LoVo (cell line): Measurements from ENCODE around the gene FAM222B.
"Not testable (repeated sequence)": the region's sequence is repeated elsewhere in the genome, so short reads cannot be mapped to it uniquely, and the experiment has no call there.

Source experiments
- DNase-seq: peaks from one replicate; pipeline ENCODE4 v3.0.0-alpha.2; 2016; ENCODE audit warnings: low spot score

The FAM222B gene

DNA sequence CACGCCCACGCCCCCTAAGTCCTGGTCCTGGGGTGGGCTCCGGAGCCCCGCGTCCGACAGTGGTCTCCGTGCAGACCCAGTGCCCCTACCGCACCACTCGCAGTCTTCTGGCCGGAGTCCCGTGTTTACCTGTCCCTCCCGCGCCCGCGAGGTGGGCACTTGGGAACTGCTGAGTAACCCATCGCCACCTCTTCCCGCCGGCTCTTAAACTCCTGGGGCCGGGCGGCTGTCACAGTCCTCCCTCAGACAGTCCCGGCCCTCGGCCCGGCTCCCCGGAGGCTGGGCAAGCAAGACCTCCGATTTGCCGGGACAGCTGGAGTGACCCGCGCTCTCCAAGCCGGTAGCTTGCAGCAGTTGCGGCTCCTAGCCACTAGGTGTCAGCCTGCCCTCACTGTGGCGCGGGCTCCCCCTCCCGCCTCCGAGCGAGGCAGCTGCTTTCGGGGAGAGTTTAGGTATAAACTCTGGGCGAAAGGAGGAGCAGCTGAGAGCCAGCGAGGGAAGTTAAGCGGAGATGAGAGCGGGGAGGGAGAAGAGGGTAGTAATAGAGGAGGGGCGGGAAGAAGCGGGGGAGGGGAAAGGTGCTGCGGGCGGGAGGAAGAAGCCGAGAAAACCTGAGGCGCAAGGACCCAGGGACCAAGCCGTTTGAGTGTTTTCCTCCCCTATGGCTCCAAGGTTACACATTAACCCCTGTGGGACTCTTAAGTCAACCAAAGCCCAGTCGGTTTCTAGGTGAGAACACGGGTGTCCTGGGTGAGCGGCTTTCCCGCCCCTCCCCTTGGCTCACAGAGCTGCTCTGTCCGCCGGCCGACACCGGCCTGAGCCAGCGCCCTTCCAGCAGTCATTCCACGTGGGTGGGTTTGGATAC, 115.7 kb downstream of the FAM222B start:
- DNase-seq = peak; percentile 94

DNA sequence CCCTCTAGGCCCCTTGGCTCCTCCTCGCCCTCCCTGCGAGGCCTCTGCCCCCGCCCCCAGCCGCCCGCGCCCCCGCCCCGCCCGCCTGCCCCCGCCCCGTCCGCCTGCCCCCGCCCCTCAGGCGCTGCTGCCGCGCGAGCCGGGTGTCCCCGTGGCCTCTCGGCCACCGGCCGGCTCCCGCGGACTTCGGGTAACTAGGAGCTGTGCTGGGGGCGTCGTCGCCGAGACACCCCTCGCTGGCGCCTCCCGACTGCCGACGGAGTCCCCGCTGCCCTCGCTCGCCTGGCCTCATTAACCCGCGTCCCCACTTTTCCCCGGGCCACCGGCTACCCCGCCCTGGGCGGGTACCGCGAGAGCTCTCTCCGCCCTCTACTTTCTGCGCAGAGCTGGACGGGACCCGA, 116.4 kb downstream of the FAM222B start, which contains the start of gene TLCD1:
TLCD1 (minus strand) TSS at position 8 of the 401 bp plus-strand sequence. CDS start 136 bp downstream, outside the sequence.
- DNase-seq = peak; percentile 77

DNA sequence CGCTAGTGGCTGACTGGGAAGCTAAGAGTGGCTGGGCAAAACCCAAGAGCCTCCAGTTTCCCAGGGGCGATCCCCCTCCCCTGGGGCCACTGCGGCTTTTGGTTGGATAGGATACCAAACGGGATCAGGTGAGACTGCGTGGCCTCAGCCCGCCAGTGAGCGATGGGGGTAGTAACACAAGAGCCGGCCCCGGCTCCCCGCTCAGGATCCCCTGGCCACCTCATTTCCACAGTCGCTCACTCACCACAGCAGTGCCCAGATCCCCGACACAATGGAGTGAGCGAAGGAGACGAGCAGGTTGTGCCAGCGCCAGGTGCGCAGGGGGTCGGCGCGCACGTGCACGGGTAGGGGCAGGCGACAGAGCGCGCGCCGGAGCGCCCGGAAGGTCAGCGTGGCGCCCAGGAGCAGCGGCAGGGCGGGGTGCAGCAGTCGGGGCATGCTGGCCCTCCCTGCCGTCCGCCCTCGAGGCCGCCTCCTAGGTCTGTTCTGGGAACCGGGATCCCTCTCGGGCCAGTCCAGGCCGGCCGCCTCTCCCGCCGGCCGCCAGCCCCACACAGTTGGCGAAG, 116.8 kb downstream of the FAM222B start:
- peak; percentile 79 for DNase-seq

DNA sequence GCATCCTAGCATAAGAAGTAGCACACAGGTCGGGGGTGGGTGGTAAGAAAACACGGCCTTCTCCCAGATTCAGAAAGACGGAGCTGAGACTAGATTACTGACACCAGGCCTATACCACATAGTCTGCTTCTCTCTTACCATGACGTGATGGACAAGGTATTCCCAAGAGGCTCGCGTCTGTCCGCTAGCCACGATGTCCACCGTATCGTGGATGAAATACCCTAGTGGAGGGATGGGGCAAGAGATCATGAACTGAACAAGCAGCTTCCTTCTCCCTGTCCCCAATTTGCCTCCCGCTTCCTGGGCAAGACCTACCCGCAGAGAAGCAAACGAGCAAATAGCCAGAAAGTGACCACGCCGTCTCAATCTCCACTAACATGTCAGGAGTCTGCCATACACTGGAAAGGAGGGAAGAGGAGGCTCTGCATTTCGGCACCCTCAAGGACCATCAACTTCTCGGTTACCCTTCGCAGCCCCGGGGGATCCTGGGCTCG, 117.4 kb downstream of the FAM222B start:
- peak; percentile 57 for DNase-seq

DNA sequence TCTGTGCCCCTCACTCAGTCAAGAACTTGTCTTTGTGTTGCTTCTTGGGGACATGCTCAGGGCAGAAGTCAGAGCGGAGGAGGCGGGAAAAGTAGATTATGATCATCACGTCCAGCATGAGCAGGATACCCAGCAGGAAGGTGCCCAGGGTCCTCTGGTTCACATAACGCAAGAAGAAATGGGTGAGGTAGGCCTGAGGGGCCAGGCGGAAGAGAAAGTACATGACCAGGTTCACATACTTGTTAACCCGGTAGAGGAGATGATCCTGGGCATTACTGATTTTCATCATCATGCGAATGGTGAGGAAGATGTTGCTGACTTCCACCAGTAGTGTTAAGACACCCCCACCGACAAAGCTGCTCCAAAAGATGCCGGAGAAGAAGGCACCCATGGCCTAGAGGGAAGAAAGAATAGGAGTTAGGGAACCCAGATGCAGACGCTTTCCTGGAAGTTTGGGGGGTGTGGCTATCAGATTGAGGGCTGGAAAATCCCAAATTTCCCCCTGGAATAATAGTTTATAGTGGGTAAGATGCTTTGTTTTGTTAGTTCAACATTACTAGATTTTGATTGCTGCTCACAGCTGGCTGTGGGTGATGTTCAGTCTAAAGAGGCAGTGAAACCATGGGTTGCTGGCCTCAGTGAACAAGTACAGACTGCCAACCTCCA, 118.0 kb downstream of the FAM222B start:
- no peak for DNase-seq

DNA sequence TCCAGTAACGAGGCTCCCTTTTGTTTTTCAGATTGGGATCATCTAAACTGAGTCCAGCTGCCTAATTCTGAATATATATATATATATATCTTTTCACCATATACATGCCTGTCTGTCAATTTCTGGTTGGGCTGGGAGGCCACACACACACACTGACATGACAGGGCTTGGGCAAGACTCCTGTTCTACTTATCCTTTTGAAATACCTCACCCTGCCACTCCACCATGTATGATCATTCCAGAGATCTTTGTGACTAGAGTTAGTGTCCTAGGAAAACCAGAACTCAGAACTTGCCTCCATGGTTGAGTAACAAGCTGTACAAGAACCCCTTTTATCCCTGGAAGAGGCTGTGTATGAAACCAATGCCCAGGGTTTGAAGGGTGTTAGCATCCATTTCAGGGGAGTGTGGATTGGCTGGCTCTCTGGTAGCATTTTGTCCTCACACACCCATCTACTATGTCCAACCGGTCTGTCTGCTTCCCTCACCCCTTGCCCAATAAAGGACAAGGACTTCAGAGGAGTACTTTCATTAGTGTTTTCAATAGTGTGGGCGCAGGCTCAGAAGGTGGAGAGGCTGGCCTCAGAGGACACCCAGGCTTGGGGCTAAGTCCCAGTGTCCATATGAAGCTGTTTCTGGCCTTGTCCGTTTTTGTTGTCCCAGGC, 118.6 kb downstream of the FAM222B start:
- not testable (repeated sequence) for DNase-seq

DNA sequence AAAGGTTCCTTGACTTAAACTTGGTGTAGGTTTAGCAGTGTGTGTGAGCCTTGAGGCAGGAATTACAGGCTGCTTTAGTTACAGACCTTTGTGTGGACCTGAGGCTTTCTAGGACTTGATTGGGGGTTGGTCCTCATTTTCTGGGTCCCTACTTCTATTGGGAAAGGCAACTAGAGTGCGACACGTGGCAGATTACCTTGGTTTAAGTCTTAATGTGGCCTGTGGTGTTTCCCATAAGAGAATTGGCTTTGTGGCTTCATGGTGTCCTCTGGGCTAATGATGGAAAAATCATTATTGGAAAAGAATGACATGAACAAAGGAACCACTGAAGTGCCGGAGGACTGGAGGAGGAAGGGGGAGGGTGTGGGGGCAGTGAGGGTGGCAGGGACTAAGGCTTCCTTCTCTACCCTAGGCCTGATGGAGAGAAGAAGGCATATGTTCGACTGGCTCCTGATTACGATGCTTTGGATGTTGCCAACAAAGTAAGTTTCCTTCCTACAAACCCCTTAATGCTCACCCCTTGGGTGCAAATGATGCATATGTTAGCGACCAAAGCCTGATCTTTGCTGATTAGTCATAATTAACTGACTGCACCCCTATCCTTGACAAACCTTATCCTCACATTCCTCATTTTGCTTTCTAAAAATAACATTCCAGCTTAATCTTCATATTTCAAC, 119.3 kb downstream of the FAM222B start:
- no peak for DNase-seq

DNA sequence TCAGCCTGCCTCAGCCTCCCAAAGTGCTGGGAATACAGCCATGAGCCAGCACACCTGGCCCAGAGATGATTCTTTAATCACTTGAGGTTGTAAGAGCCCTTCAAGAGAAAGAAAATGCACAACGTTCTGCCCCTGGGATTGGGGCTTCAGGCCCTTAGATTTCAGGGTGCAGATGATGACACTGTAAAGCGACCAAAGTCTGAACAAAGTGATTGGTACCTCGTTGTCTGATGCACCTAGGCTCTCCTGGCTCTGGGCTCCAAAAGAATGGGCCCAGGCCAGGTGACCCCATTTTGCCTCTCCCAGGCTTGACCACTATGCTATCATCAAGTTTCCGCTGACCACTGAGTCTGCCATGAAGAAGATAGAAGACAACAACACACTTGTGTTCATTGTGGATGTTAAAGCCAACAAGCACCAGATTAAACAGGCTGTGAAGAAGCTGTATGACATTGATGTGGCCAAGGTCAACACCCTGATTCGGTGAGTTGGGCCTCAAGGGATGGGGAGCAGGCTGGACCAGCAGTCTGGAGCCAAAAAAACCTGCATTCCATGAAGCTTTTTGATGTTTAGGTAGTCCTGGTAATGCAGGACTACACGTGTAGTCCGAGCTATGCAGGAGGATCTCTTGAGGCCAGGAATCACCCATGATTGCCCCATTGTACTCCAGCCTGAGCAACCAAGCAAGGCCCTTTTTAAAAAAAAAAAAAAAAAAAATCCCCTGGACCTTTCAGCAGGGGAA, 120.0 kb downstream of the FAM222B start:
- no peak for DNase-seq

DNA sequence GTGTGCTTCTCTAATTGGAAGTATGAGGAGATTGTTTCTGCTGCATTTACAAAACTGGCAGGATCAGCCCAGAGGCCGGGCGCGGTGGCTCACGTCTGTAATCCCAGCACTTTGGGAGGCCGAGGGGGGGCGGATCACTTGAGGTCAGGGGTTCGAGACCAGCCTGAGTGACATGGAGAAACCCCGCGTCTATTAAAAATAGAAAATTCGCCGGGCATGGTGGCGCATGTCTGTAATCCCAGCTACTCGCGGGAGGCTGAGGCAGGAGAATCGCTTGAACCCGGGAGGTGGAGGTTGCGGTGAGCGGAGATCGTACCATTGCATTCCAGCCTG, 121.6 kb downstream of the FAM222B start:
- DNase-seq = not testable (repeated sequence)

DNA sequence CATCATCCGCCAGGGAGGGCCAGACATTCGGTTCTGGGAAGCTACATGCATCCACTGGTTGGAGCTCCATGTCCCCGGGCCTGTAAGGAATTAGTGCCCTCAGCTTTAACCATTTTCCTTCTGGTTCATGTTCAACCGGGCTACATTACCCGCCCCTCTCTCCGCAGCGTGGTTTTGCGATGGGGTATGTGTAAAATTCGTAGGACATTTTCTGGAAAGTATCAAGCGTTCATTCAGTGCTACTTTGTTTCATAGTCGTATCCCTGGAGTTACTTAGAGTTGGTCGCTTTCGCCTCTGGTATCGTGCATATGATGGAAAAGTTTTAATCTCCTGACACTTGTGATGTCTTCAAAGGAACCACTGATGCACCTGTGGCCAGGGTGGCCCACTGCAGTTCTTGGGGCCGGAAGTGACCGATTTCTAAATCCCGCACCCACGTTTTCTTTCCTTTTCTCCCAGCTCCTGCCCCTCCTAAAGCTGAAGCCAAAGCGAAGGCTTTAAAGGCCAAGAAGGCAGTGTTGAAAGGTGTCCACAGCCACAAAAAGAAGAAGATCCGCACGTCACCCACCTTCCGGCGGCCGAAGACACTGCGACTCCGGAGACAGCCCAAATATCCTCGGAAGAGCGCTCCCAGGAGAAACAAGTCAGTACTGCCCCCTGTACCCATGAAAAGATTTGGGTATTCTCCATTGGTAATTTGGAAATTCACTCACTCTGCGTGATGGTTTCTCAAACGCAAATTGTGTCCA, 122.2 kb downstream of the FAM222B start:
- DNase-seq = no peak

DNA sequence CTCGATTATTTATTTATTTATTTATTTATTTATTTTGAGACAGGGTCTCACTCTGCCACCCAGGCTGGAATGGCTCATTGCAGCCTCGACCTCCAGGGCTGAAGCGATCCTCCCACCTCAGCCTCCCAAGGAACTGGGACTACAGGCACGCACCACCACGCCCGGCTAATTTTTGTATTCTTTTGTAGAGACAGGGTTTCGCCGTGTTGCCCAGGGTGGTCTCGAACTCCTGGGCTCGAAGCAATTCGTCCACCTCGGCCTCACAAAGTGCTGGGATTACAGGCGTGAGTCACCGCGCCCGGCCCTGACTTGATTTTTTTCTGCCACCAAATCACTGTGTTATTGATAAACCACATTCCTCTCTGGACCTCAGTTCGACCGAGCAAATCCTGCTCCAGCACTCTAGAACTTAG, 123.6 kb downstream of the FAM222B start:
- no peak for DNase-seq

DNA sequence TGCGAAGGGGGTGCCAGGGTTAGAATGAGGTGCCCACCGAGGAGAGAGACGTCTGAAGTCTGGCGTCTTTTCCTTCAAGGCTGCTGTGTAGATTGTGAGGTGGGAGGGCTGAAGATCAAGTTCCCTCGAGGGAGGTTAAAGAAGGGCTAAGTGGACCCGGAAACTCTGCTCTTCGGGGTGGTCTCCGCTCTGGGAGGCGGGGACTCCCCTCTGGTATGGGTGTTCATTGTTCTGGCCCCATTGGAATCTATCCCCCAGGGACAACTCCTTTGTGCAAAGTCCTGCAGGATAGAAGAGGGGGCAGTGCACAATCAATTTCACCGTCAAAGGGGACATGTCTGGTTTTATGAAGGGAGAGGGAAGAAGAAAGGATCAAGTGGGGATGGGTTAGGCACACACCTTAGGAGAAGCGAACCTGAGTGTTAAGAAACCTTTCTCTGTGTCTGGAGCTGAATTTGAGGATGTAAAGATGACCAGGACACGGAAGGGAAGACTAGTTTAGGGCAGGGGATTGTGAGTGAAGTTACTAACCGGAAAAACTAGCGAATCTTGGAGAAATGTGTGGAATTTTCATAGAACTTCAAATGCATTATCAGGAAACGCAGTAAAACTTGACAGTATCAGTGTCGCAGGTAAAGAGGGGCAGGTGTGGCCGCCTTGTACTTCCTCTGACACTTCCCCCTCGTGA, 124.1 kb downstream of the FAM222B start:
- no peak for DNase-seq

DNA sequence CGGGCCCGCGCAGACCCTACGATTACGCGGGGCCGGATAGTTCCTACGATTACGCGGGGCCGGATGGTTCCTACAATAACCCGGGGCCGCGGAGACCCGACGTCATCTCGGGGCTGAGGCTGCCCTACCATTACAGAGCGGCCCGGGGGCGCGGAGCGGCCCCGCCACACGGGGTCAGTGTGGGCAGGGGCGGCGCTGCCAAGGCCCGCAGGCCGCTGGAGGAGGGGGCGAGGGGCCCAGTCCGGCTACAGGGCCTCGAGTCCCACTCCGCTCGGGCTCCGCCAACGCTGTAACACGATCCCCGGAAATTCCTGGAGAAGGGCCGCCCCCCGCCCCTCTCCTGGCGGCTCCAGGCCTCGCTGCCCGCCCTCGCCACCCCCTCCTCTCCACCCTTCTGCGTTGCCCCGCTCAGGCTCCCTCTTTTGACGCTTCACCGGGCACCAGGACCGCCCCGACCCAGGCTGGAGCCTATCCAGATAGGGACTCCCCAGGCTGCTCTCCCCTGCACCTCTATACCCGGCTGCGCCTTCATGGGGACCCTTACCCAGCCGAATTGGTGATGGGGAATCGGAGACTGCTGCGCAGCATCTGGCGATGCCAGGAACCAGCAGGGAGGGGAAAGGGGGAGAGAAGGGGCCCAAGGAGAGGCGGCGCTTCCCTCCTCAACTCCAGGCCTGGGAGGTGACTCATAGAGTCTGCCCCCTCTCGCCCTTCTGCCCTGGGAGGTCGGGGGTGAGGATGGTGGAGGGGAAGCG, 124.8 kb downstream of the FAM222B start, which contains the start of gene RAB34:
RAB34 (minus strand) TSS at position 291 of the 755 bp plus-strand sequence. CDS start 602 bp downstream, outside the sequence.
- DNase-seq = no peak

DNA sequence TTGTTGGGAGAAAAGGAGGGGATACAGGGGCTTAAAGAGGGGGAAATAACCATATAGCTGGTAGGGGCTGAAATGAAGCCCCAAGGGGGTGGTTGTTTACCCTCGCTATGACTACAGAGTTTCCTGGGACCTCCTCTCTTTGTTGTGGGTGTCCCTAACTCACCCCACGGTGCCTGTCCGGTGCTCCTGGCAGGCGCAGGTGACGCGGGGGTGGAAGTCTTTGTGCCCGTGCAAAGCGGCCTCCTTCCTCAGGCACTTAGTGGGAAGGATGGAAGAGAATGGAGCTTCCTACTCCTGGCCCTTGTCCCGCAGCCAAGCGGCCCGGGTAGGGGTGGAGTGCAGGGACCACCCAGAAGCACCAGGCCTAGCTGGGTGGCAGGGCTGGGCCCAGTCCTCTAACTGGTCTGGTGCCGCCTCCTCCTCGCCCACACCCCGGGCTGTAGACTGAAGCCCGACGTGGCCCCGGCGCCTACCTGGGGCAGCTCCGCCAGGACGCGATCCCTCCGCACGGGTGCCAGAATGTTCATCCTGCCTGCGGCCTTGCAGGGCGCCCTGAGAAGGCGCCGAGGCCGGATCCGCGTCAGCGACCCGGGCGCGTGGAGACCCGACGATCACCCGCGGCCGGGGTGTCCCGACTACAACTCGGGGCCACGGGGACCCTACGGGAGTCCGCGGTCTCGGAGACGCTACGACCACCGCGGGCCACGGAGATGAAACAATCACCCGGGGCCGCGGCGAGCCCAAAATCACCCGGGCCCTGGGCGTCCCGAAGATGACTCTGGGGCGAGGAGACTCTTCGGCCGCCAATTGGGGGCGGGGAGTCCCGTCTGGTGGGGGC, 125.6 kb downstream of the FAM222B start:
- DNase-seq = no peak

DNA sequence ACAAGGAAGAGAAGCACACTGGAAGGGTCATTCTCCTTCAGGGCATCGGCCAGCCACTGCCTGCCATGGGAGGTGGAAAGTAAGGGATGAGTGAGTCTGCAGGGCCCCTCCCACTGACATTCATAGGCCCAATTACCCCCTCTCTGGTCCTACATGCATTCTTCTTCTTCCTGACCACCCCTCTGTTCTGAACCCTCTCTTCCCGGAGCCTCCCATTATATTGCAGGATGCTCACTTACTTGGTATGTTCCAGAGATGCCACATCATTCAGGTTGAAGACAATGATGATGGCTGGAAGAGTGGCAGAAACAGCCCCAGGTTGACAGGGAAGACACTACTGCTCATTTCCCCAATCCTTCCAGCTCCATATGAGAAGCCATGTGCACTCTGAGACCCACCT, 127.4 kb downstream of the FAM222B start:
- DNase-seq = no peak

DNA sequence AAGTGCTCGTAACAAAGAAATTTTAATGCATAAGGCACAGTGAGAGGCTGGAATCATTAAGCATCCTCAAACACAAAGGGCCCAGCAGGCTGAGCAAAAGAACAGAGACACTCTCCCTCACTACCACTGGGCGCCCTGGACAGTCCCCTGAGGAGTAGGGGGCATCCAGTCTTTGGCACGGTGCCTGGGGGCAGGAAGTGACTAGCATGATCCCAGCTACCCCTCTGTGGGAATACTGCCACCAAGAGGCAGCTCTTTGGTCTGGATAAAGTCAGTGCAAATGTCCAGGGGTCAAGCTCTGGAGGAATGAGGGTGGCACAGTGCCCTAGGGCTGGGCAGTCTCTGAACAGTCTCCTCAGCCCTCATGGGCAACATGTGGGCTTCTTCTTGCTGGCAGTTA, 128.3 kb downstream of the FAM222B start:
- DNase-seq = no peak

DNA sequence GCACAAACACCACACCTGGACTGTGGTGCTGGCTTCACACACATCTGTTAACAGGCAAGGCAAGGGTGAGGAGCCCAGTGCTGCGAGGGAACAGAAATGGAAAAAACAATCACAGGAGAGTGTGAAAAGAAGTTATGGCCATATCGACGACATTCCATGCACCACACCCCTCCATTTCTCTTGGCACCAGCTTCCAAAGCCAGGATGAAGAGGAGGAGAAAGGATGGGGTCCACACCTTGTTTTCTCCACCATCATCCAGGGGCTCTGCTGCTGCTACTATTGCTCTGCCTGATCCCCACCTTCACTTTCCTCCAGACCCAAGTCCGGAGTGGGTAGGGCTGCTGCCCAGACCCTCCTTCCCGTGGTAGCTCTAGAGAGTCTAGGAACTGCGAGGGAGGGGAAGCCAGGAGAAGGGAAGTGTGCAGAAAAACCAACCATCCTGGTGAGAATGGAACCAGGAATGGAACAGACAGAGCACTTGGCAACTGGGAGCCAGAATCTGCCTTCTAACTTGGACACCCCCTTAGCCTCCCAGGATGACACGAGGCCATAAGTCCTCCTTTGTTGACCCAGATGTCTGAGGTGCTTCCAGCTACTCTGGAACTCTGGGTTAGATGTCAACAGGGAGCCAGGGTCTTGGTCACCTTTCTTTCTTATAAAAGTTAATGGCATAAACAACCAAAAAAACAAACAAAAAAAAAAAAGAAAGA, 129.7 kb downstream of the FAM222B start:
- DNase-seq = no peak
